Heart left ventricle (tissue), 13 donors: Measurements from ENCODE around the gene MAPK11.

ENCODE experiments used
- CTCF ChIP-seq, 12 donors: fragments of 200-600 bp; sonication (generic) in 4 of 12; IDR thresholded peaks; one replicate each; pipeline versions ENCODE4 v1.5.0 to v1.8.0; 2018 to 2022; ENCODE audit warnings: antibody characterized with exemption in 12 of 12, mild to moderate bottlenecking in 5 of 12
- POLR2A ChIP-seq, 2 donors: fragments of 450-650 bp; IDR thresholded peaks; one replicate each; pipeline ENCODE4 v1.6.1; 2017; ENCODE audit warnings: antibody characterized with exemption in 2 of 2, mild to moderate bottlenecking in 2 of 2, moderate library complexity in 2 of 2
- donor health status: ischemic (EF 13 %, LVEDD 7.1; RV severe dilation, severe dysfunction).
- donor health status: DM: no; HTN: yes; CAD: no.
- donor health status: DM: no; HTN: no; CAD: no.
- donor health status: ischemic (EF 25% LVEDD 6.9; RV normal size, moderate dysfunction).
- donor health status: ischemic (EF 25% LVEDD 5.7; RV mildly dilated, moderate dysfunction).
- donor health status: ischemic (EF 35%, LVEDD 5.7; RV mildly dilated, moderate dysfunction).
- donor health status: nonischemic (EF 11% LVEDD 7.7; RV severe dilation, severe dysfunction).
- donor health status: DM: yes; HTN: yes; CAD: no.
- donor health status: PGD.
- donor health status: ischemic (EF 29% LVEDD 5.4; RV normal size, mild dysfunction).
- donor health status: nonischemic (EF 23%, LVEDD 6.1; RV moderate dilation, normal function).

GRCh38 chr22:50314081-50314454 lies 43.9 kb upstream of the MAPK11 start:
- TF ChIP-seq CTCF (IDR thresholded peaks at IDR 0.05) (no peak), POLR2A (IDR thresholded peaks at IDR 0.05) (no peak)
